Activated CD4-positive, alpha-beta T cell treated with anti-CD3 and anti-CD28 coated beads, Interleukin-2, amount 10 ng/mL, durations not matched to agents 7 days and 5 days (primary cell): Measurements from ENCODE around the gene DCAF12. TPM values are rescaled to one million over a fixed set of nuclear protein-coding genes. Genes with fewer than 3 reads are reported as not detected.
"Not testable (repeated sequence)": the region's sequence is repeated elsewhere in the genome, so short reads cannot be mapped to it uniquely, and the experiment has no call there.

Source experiments
- CTCF ChIA-PET: fragments of 350-600 bp; sonication (Branson Sonifier 250); formaldehyde crosslinking; loops from one replicate; lab custom pipeline; 2021; ENCODE audit warnings: antibody characterized with exemption; lab: Charles Lee
- POLR2A ChIA-PET: fragments of 350-600 bp; sonication (Branson Sonifier 250); formaldehyde crosslinking; loops from one replicate; lab custom pipeline; 2021; ENCODE audit warnings: antibody characterized with exemption; lab: Charles Lee
- DNase-seq: peaks from one replicate; pipeline ENCODE4 v3.0.0-alpha.2; 2020
- H3K27ac Mint-ChIP-seq: one replicate; pipeline ENCODE4 v1.8.0; 2021; ENCODE audit warnings: mild to moderate bottlenecking, moderate library complexity, mixed read lengths
- H3K27me3 Mint-ChIP-seq: one replicate; pipeline ENCODE4 v1.8.0; 2021; ENCODE audit warnings: mixed read lengths
- H3K36me3 Mint-ChIP-seq: one replicate; pipeline ENCODE4 v1.8.0; 2021; ENCODE audit warnings: low read depth, mixed read lengths
- H3K4me1 Mint-ChIP-seq: one replicate; pipeline ENCODE4 v1.8.0; 2021; ENCODE audit warnings: mixed read lengths
- H3K4me3 Mint-ChIP-seq: one replicate; pipeline ENCODE4 v1.8.0; 2021; ENCODE audit warnings: mild to moderate bottlenecking, moderate library complexity, mixed read lengths
- H3K9me3 Mint-ChIP-seq: one replicate; pipeline ENCODE4 v1.8.0; 2021; ENCODE audit warnings: mixed read lengths
- total RNA-seq, 2 experiments: library from RNA; stranded (reverse); gene quantifications; one replicate each; pipeline ENCODE4 v1.2.3, GENCODE V29; 2021

Gene DCAF12
- total RNA-seq, 2 experiments from 2014 or later: 41.7 to 45.4 TPM

- Mint-ChIP-seq H3K4me3 (peak within 1 kb of the TSS; percentile 93), H3K27ac (peak within 1 kb of the TSS; percentile 99), H3K4me1 (peaks cover 55% of the 10 kb centered on the region), H3K36me3 (peaks cover 4% of the 10 kb centered on the region), H3K9me3 (no peaks in the 10 kb centered on the region), H3K27me3 (no peaks in the 10 kb centered on the region)
- POLR2A ChIA-PET: interaction anchor here (0.6 to 1.1 kb wide), 2 partner anchors 21 to 325 kb away, joined by 3 to 5 read pairs; no protein-coding TSS in a partner anchor
- CTCF ChIA-PET: interaction anchor here (0.5 to 0.9 kb wide), 2 partner anchors 20 to 32 kb away, joined by 3 to 6 read pairs; no protein-coding TSS in a partner anchor
- peak; percentile 98 for DNase-seq
Observed at GRCh38 chr9:34048727-34049629, 77.5 kb downstream of the DCAF12 start, which contains the start of gene UBAP2. Gene UBAP2 (minus strand): TSS chr9:34048887. CDS start chr9:34017148, 31,739 bp downstream.

DNA sequence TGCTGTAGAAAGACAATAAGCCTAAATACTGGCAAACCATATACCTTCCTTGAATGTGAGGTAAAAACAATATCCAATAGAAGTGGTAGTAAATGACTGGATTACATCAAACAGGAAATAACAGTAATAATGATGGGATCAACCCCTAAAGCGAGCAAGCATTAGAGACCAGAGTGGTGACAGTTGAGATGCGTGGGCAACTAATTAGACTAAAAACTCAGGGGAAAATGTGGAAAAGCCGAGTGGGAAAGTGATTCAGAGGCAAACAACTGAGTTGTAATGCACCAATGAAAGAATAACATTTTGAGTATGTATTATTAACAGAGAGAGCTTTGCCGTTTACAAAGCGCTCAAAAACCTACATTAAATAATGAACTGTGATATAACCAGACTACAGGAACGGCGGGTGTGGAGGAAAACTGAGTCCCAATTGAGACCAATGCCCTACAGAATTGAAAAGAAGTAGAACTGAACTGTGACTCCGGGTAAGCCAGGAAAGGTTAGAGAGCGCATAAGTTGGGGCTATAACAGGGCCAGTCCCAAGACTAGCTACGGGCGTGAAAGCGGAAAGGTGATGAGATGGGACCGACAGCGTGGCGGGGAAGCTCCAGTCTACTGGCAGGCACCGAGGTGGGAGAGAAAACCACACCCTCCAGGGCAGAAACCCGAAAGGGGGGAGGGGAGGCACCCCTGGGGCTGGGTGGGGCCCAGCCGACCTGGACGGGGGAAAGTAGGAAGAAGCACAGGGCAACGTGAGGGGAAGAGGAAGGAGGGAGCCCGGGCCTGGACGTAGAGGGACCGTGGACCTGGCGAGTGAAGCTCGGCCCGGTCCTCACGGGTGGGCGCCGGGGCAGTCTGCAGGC is 78.4 kb downstream of the DCAF12 start:
- Mint-ChIP-seq H3K27me3 (no peaks in the 10 kb centered on the region), H3K36me3 (peaks cover 4% of the 10 kb centered on the region), H3K4me3 (peak overlapping the region; percentile 93), H3K27ac (peak overlapping the region; percentile 99), H3K9me3 (no peaks in the 10 kb centered on the region), H3K4me1 (peaks cover 49% of the 10 kb centered on the region)
- ChIA-PET CTCF (interaction anchor here (0.5 to 0.9 kb wide), 3 partner anchors 21 to 1598 kb away, joined by 3 to 6 read pairs (median 3); no protein-coding TSS in a partner anchor), POLR2A (interaction anchor here (0.5 to 1.1 kb wide), 4 partner anchors 20 to 1793 kb away, joined by 3 to 9 read pairs (median 4); no protein-coding TSS in a partner anchor)
- peak; percentile 60 for DNase-seq

GRCh38 chr9:34046784-34047379 is 79.6 kb downstream of the DCAF12 start:
- no peaks in the 10 kb centered on the region for H3K9me3 Mint-ChIP-seq
- CTCF ChIA-PET: interaction anchor here (0.6 kb wide), 2 partner anchors 45 to 259 kb away, joined by 4 read pairs; no protein-coding TSS in a partner anchor
- H3K4me3 Mint-ChIP-seq: peak overlapping the region; percentile 93
- peaks cover 38% of the 10 kb centered on the region for H3K4me1 Mint-ChIP-seq
- H3K27me3 Mint-ChIP-seq: no peaks in the 10 kb centered on the region
- peaks cover 9% of the 10 kb centered on the region for H3K36me3 Mint-ChIP-seq
- H3K27ac Mint-ChIP-seq: peak overlapping the region; percentile 19
- POLR2A ChIA-PET: no interaction called here
- DNase-seq: peak; percentile 14

DNA sequence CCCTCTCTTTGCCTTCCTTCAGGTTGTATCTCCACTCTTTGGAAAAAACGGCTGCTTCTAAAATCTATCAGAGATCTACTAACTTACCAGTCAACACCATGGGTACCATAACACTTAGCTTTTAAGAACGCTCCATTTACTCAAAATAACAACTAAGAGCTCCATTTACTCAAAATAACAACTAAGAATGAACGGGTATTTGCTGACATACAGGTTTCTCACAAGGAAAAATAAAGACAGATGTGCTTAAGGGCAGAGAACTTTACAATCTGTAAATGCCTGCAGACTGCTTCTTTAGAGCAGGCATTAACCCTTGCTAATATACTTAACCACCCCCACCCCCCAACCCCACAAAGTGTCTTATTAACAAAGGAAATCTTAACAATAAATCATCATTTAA is 80.6 kb downstream of the DCAF12 start:
- DNase-seq: no peak
- ChIA-PET POLR2A (no interaction called here), CTCF (interaction anchor here (0.5 to 0.6 kb wide), 3 partner anchors 46 to 258 kb away, joined by 3 to 4 read pairs (median 4); no protein-coding TSS in a partner anchor)
- Mint-ChIP-seq H3K27me3 (no peaks in the 10 kb centered on the region), H3K4me3 (no peak overlapping the region), H3K9me3 (no peaks in the 10 kb centered on the region), H3K36me3 (peaks cover 11% of the 10 kb centered on the region), H3K27ac (no peak overlapping the region), H3K4me1 (peaks cover 34% of the 10 kb centered on the region)

GRCh38 chr9:34042074-34042473 is 84.4 kb downstream of the DCAF12 start:
- H3K4me3 Mint-ChIP-seq, H3K27ac Mint-ChIP-seq, H3K9me3 Mint-ChIP-seq, POLR2A ChIA-PET, H3K27me3 Mint-ChIP-seq, DNase-seq: not testable (repeated sequence)
- H3K4me1 Mint-ChIP-seq: peaks cover 14% of the 10 kb centered on the region
- H3K36me3 Mint-ChIP-seq: peaks cover 22% of the 10 kb centered on the region
- CTCF ChIA-PET: interaction anchor here (0.5 to 1.7 kb wide), 5 partner anchors 9 to 207 kb away, joined by 3 to 5 read pairs (median 3); no protein-coding TSS in a partner anchor

- peaks cover 23% of the 10 kb centered on the region for H3K36me3 Mint-ChIP-seq
- H3K27ac Mint-ChIP-seq, H3K9me3 Mint-ChIP-seq, POLR2A ChIA-PET, DNase-seq, H3K4me3 Mint-ChIP-seq, H3K4me1 Mint-ChIP-seq, CTCF ChIA-PET, H3K27me3 Mint-ChIP-seq: not testable (repeated sequence)
Observed at GRCh38 chr9:34038851-34039250, 87.6 kb downstream of the DCAF12 start.

- DNase-seq: no peak
- Mint-ChIP-seq H3K4me1 (peaks cover 5% of the 10 kb centered on the region), H3K27me3 (no peaks in the 10 kb centered on the region), H3K4me3 (no peak overlapping the region), H3K27ac (no peak overlapping the region), H3K9me3 (no peaks in the 10 kb centered on the region), H3K36me3 (peaks cover 20% of the 10 kb centered on the region)
- POLR2A ChIA-PET: no interaction called here
- CTCF ChIA-PET: interaction anchor here (0.7 kb wide), 1 partner anchor 612 kb away, joined by 7 read pairs; no protein-coding TSS in a partner anchor
Observed at GRCh38 chr9:34037626-34038025, 88.9 kb downstream of the DCAF12 start.

- CTCF ChIA-PET: interaction anchor here (1.0 kb wide), 1 partner anchor 26 kb away, joined by 4 read pairs; no protein-coding TSS in a partner anchor
- H3K27me3 Mint-ChIP-seq: no peaks in the 10 kb centered on the region
- no peak overlapping the region for H3K4me3 Mint-ChIP-seq
- POLR2A ChIA-PET: no interaction called here
- no peak for DNase-seq
- peaks cover 5% of the 10 kb centered on the region for H3K4me1 Mint-ChIP-seq
- H3K27ac Mint-ChIP-seq: no peak overlapping the region
- H3K9me3 Mint-ChIP-seq: no peaks in the 10 kb centered on the region
- H3K36me3 Mint-ChIP-seq: peaks cover 25% of the 10 kb centered on the region
Observed at GRCh38 chr9:34036625-34037024, 89.9 kb downstream of the DCAF12 start.

Other genes with a start within 250 kb of the DCAF12 start
- gene UBAP2, start 77.8 kb downstream of the DCAF12 start, total RNA-seq: 10 to 100 TPM; 49.8 to 53.6 TPM
- gene UBAP1, start 52.3 kb upstream of the DCAF12 start, total RNA-seq: 10 to 100 TPM; 31.6 to 38.8 TPM
- 10 to 100 TPM; 11.0 to 12.5 TPM for gene KIF24, start 202.6 kb upstream of the DCAF12 start, total RNA-seq
- 10 to 100 TPM; 17.5 to 19.7 TPM for gene NUDT2, start 202.9 kb upstream of the DCAF12 start, total RNA-seq